IMR-90 (cell line): ENCODE results near the gene LDAH.

Experiments used
- BHLHE40 ChIP-seq: fragments of 150-350 bp; IDR thresholded peaks from 2 replicates; pipeline ENCODE4 v1.6.1; 2016; ENCODE audit warnings: mild to moderate bottlenecking, low read depth, low read length
- CEBPB ChIP-seq: IDR thresholded peaks from 2 replicates; pipeline ENCODE4 v1.6.1; 2012; ENCODE audit warnings: low read depth, low read length, improper control_type of control experiment
- CHD1 ChIP-seq: IDR thresholded peaks from 2 replicates; pipeline ENCODE4 v1.6.1; 2012; ENCODE audit warnings: low read depth, low read length, improper control_type of control experiment
- CTCF ChIP-seq: conservative IDR thresholded peaks from 2 replicates; pipeline ENCODE4 v1.5.1; 2012; ENCODE audit warnings: mild to moderate bottlenecking, low read depth, low read length, improper control_type of control experiment
- FOS ChIP-seq: fragments of 150-350 bp; IDR thresholded peaks from 2 replicates; pipeline ENCODE4 v1.6.1; 2016; ENCODE audit warnings: low read depth, low read length
- MAFK ChIP-seq: IDR thresholded peaks from 2 replicates; pipeline ENCODE4 v1.6.1; 2012; ENCODE audit warnings: low read depth, low read length, improper control_type of control experiment
- MAZ ChIP-seq: IDR thresholded peaks from 2 replicates; pipeline ENCODE4 v1.6.1; 2012; ENCODE audit warnings: low read depth, mild to moderate bottlenecking, low read length, improper control_type of control experiment, moderate library complexity, borderline replicate concordance
- MXI1 ChIP-seq: IDR thresholded peaks from 2 replicates; pipeline ENCODE4 v1.6.1; 2012; ENCODE audit warnings: low read depth, mild to moderate bottlenecking, low read length, moderate library complexity, borderline replicate concordance
- NFE2L2 ChIP-seq: fragments of 150-350 bp; IDR thresholded peaks from 2 replicates; pipeline ENCODE4 v1.6.1; 2016; ENCODE audit warnings: low read depth, mild to moderate bottlenecking, low read length
- POLR2A ChIP-seq: IDR thresholded peaks from 2 replicates; pipeline ENCODE4 v1.6.1; 2012; ENCODE audit warnings: mild to moderate bottlenecking, low read depth, low read length
- RAD21 ChIP-seq: IDR thresholded peaks from 2 replicates; pipeline ENCODE4 v1.6.1; 2012; ENCODE audit warnings: low read length, improper control_type of control experiment
- RCOR1 ChIP-seq: IDR thresholded peaks from 2 replicates; pipeline ENCODE4 v1.6.1; 2012; ENCODE audit warnings: mild to moderate bottlenecking, low read length, improper control_type of control experiment; ENCODE audit not compliant: insufficient replicate concordance
- TF ChIP-seq, protein P1 (sequence below): fragments of 150-350 bp; IDR thresholded peaks from 2 replicates; pipeline ENCODE4 v1.6.1; 2017; ENCODE audit warnings: mild to moderate bottlenecking, antibody characterized with exemption, low read length, low read depth
- TF ChIP-seq, protein P2 (sequence below): fragments of 150-350 bp; IDR thresholded peaks from 2 replicates; pipeline ENCODE4 v1.6.1; 2016; ENCODE audit warnings: low read depth, mild to moderate bottlenecking, low read length, moderate library complexity, borderline replicate concordance

GRCh38 chr2:20643826-20644225 lies 179.1 kb downstream of the LDAH start:
- TF ChIP-seq CTCF = no peak
- TF ChIP-seq, protein P1, sequence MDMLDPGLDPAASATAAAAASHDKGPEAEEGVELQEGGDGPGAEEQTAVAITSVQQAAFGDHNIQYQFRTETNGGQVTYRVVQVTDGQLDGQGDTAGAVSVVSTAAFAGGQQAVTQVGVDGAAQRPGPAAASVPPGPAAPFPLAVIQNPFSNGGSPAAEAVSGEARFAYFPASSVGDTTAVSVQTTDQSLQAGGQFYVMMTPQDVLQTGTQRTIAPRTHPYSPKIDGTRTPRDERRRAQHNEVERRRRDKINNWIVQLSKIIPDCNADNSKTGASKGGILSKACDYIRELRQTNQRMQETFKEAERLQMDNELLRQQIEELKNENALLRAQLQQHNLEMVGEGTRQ = no peak
- no peak for TF ChIP-seq POLR2A
- TF ChIP-seq, protein P2, sequence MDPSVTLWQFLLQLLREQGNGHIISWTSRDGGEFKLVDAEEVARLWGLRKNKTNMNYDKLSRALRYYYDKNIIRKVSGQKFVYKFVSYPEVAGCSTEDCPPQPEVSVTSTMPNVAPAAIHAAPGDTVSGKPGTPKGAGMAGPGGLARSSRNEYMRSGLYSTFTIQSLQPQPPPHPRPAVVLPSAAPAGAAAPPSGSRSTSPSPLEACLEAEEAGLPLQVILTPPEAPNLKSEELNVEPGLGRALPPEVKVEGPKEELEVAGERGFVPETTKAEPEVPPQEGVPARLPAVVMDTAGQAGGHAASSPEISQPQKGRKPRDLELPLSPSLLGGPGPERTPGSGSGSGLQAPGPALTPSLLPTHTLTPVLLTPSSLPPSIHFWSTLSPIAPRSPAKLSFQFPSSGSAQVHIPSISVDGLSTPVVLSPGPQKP = no peak
- TF ChIP-seq MXI1 = no peak
- no peak for TF ChIP-seq RAD21
- no peak for TF ChIP-seq CHD1
- TF ChIP-seq CEBPB = no peak
- TF ChIP-seq RCOR1 = no peak
- TF ChIP-seq BHLHE40 = no peak
- TF ChIP-seq MAZ = no peak
- no peak for TF ChIP-seq NFE2L2
- TF ChIP-seq FOS = no peak
- TF ChIP-seq MAFK = no peak
